HT-29 (cell line): ENCODE results near the gene FGFBP2. TPM values are rescaled to one million over a fixed set of nuclear protein-coding genes. Genes with fewer than 3 reads are reported as not detected.
"Not testable (repeated sequence)": the region's sequence is repeated elsewhere in the genome, so short reads cannot be mapped to it uniquely, and the experiment has no call there.

Source experiments
- DNase-seq: peaks from one replicate; pipeline ENCODE4 v3.0.0-alpha.2; 2015; ENCODE audit warnings: low spot score
- total RNA-seq: library from RNA; depleted of rRNA; stranded (reverse); fragments of >200 nt; shearing (Covaris generic); gene quantifications from 2 replicates; pipeline ENCODE4 v1.2.3, GENCODE V29; 2014; rRNA removed

Gene FGFBP2
- total RNA-seq, 1 experiment from 2014 or later = not detected

GRCh38 chr4:15930314-15930713 lies 32.7 kb downstream of the FGFBP2 start:
- no peak for DNase-seq

GRCh38 chr4:15929540-15929939 lies 33.4 kb downstream of the FGFBP2 start:
- DNase-seq = no peak

GRCh38 chr4:15928883-15929282 lies 34.1 kb downstream of the FGFBP2 start:
- no peak for DNase-seq

- DNase-seq = no peak
These were observed 36.5 kb downstream of the FGFBP2 start for GRCh38 chr4:15926486-15926885.

- DNase-seq = no peak
These were observed 37.1 kb downstream of the FGFBP2 start for GRCh38 chr4:15925830-15926229.

- DNase-seq = no peak
These were observed 41.4 kb downstream of the FGFBP2 start for GRCh38 chr4:15921592-15921932.

- DNase-seq = peak; percentile 71
These were observed 42.0 kb downstream of the FGFBP2 start for GRCh38 chr4:15920723-15921591.

- DNase-seq = peak; percentile 30
These were observed 44.4 kb downstream of the FGFBP2 start for GRCh38 chr4:15918484-15919129.

- no peak for DNase-seq
These were observed 45.7 kb downstream of the FGFBP2 start for GRCh38 chr4:15917297-15917696.

GRCh38 chr4:15916358-15916757 lies 46.6 kb downstream of the FGFBP2 start:
- not testable (repeated sequence) for DNase-seq

- no peak for DNase-seq
These were observed 48.2 kb downstream of the FGFBP2 start for GRCh38 chr4:15914736-15915135.

- DNase-seq = no peak
These were observed 48.7 kb downstream of the FGFBP2 start for GRCh38 chr4:15914291-15914690.

GRCh38 chr4:15913631-15913970 lies 49.4 kb downstream of the FGFBP2 start:
- DNase-seq = no peak

- no peak for DNase-seq
These were observed 49.9 kb downstream of the FGFBP2 start for GRCh38 chr4:15912961-15913630.

- DNase-seq = no peak
These were observed 50.7 kb downstream of the FGFBP2 start for GRCh38 chr4:15912236-15912635.

Other genes starting within 250 kb of the FGFBP2 start
- 0.05 TPM in 1 of 2 replicates, not detected in the other for gene CD38, start 184.8 kb downstream of the FGFBP2 start, total RNA-seq
- gene FGFBP1, start 24.4 kb downstream of the FGFBP2 start, total RNA-seq = 0.36 and 0.81 TPM in 2 replicates
- 54.3 and 61.7 TPM in 2 replicates for gene PROM1, start 120.8 kb upstream of the FGFBP2 start, total RNA-seq